AG20443 (cell line): ENCODE data around the gene TRAF2.

Experiments
- DNase-seq: peaks from one replicate; pipeline ENCODE4 v3.0.0; 2012; ENCODE audit warnings: low spot score, mixed read lengths

Gene TRAF2

GRCh38 chr9:136949817-136950655 is 63.7 kb downstream of the TRAF2 start:
- DNase-seq = peak; percentile 98

DNA sequence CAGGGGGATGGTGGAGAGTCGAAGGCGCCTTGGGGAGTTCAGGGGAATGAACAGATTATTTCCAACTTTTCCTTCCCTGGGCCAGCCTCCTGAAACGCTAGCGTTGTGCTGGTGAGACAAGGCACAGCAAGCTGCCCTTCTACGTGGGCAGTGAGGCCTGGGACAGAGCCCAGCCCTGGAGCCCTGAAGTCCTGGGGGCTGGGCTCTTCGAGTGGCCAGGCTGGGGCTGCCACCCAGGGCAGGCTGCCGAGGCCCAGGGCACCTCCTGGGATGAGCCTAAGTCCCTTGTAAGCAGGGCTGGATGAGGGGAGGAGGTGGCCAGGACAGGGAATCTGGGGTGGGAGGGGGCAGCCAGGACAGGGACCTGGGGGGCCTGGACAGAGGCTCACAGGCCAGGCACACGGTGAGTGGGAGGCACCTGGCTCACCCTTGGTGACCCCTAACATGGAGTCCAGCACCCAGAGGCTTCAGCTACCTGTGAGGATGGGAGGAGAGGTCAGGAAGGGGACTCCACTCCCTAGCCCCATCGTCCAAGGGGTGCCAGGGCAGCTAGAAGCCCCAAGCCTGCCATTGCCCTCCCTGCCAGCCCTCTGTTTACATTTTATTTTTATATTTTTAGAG is 64.5 kb downstream of the TRAF2 start:
- DNase-seq = no peak

- no peak for DNase-seq
Measured at GRCh38 chr9:136951541-136952320, 65.4 kb downstream of the TRAF2 start, which contains the start of gene LCN12. Gene LCN12 (plus strand): TSS chr9:136952273. CDS start chr9:136952328, 55 bp downstream.

DNA sequence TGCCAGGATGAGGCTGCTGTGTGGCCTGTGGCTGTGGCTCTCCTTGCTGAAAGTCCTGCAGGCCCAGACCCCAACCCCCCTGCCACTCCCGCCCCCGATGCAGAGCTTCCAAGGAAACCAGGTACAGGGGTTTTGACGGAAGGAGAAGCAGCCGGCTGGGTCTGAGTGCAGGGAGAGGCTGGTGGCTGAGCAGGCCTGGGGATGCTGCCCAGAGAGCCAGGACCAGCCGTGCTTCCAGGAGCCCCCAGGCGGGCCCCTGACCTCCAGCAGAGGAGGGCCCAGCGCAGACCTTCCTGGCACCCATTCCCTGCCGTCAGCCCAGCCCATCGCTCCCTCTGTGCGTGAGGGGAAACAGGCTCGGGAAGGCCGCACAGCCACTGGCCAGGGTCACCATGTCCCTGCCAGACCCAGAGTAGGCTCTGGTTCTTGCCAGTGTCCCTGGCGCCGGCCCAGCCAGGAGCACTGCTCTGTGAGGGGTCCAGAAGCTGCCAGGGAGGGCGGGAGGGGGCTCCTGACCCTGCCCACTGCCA is 66.1 kb downstream of the TRAF2 start:
- DNase-seq = no peak

DNA sequence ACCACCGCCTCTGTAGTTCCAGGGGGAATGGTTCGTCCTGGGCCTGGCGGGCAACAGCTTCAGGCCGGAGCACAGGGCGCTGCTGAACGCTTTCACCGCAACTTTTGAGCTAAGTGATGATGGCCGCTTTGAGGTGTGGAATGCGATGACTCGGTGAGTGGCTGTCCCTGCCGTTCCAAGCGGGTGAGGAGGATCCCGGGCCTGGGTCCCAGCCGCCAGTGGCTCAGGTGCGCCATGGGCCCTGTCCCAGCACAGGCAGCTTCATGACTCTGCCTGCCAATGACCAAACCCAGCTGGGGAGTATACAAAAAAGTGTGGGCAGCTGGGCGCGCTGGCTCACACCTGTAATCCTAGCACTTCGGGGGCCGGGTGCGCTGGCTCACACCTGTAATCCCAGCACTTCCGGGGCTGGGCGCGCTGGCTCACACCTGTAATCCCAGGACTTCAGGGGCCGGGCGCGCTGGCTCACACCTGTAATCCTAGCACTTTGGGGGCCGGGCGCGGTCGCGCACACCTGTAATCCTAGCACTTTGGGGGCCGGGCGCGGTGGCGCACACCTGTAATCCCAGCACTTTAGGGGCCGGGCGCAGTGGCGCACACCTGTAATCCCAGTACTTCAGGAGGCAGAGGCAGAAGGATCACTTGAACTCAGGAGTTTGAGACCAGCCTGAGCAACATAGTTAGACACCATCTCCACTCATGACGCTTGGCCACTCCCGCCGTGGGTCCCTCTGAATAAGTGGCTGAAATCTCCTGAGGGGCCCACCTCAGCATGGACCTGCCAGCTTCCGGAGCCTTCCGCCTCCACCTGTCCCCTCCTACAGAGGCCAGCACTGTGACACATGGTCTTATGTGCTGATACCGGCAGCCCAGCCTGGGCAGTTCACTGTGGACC is 66.8 kb downstream of the TRAF2 start:
- DNase-seq = no peak

DNA sequence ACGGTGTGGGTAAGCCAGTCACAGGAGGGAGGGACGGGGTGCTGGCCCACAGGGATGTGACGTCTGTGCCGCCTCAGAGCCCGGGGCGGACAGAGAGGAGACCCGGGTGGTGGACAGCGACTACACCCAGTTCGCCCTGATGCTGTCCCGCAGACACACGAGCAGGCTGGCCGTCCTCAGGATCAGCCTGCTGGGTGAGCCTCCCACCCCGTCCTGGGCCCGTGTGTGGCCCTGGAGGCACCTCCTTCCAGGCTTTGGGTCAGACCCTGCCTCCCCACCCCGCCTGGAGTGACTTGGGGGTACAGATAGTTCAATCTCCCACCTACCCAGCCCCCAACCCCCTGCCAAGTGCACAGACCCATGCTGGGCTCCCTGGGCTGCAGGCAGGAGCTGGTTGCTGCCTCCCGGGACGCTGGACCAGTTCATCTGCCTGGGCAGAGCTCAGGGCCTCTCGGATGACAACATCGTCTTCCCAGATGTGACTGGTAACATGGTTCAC is 67.5 kb downstream of the TRAF2 start:
- DNase-seq = no peak

DNA sequence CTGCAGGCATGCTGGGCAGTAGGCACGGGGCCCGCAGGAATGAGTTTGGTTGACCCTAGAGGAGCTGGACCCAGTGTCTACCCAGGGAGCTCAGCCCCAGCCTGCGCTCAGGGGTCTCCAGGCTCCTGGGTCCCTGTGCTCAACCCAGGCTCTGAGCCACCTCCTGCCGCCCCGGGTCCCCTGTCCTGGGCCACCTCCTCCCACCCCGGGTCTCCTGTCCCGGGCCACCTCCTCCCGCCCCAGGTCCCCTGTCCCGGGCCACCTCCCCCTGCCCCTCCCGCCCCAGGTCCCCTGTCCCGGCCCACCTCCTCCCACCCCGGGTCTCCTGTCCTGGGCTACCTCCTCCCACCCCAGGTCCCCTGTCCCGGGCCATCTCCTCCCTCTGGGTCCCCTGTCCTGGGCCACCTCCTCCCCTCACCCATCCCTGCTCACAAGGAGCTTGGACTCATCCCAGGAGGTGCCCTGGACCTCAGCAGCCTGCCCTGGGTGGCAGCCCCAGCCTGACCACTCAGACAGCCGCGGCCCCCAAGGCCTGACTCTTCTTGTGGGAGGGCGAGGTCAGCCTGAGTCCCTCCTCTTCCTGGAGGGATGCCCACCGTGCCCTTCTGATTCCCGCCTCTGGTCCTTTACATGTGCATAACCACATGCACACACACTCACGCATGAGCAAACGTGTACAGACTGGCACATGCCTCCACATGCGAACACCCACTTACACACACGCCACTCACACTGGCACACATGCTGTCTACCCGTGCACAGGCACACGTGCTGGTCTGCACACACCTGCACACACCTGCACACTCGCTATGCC is 68.2 kb downstream of the TRAF2 start:
- DNase-seq = no peak

DNA sequence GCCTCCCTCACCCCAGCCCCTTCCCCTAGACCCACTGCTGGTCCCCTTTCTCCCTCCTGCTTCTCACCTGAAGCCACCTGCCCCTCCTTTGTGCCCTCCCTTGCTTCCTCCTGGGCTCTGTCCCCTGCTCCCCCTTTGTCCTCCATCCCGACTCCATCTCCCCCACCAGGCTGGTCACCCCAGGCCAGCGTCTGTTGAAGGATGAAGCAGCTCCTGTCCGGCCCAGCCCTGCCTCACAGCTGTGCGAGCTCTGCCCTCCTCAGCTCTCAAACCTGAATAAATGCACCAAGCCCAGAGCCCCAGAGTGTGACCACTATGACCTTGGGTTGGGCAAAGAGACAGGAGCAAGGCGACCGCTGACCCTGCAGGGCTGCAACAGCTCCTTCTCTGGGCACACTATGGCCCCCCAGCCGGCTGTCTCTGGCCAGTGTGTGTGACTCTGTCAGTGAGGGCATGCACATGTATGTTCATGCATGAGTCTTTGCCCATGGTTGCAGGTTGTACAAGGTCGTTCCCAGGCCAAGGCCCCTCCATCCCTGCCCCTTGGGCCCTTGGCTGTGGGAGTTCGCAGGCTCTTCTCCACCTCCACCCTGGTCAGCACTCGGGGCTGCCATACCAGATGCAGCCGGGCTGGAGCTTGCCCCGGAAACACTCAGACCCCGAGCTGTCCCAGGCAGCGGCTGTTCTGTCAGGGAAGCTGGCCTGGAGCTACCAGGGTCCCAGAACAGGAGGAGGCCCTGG is 69.1 kb downstream of the TRAF2 start:
- no peak for DNase-seq

- no peak for DNase-seq
Measured at GRCh38 chr9:136955943-136956335, 69.6 kb downstream of the TRAF2 start.

DNA sequence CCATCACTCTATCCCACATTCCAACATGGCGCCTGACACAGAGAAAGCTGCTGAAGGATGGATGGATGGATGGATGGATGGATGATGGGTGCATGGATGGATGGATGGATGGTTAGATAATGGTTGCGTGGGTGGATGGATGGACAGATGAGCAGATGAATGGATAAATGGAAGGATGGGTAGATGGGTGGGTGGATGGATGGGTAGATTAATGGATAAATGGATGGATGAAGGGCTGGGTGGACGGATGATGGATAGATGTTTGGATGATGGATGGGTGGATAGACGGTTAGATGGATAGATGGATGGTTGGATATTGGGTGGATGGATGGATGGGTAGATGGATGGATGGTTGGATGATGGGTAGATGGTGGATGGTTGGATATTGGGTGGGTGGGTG is 70.3 kb downstream of the TRAF2 start:
- DNase-seq = no peak

DNA sequence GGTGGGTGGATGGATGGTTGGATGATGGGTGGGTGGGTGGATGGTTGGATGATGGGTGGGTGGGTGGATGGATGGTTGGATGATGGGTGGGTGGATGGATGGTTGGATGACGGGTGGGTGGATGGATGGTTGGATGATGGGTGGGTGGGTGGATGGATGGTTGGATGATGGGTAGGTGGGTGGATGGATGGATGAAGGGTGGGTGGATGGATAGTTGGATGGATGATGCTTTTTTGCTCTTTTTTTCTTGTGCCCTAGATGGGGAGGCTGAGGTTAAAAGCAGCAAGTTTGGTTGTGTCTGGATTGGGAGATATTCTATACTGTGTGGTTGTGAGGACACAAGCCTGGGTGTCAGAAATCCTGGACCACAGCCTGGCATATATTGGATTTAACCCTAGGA is 71.1 kb downstream of the TRAF2 start:
- DNase-seq = no peak

DNA sequence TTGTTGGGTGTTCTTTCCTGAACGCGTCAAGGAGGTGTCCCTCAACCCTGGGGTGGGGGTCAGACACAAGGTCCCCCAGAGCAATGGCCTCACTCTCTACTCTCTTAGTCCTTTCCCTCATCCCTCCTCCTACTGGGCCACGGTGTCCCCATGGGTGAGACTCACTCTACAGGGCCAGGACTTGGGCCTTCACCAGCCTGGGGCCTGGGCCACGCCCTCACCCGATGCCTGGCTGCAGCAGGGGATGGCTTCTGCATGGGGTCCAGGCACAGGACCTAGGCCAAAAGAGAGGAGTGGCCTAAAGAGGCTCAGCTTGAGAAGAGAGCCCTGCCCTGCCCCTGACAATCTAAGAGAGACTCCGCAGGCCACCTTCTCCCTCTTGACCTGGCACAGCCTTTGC is 71.6 kb downstream of the TRAF2 start:
- DNase-seq = no peak

- DNase-seq = no peak
Measured at GRCh38 chr9:136958473-136958872, 72.2 kb downstream of the TRAF2 start.

DNA sequence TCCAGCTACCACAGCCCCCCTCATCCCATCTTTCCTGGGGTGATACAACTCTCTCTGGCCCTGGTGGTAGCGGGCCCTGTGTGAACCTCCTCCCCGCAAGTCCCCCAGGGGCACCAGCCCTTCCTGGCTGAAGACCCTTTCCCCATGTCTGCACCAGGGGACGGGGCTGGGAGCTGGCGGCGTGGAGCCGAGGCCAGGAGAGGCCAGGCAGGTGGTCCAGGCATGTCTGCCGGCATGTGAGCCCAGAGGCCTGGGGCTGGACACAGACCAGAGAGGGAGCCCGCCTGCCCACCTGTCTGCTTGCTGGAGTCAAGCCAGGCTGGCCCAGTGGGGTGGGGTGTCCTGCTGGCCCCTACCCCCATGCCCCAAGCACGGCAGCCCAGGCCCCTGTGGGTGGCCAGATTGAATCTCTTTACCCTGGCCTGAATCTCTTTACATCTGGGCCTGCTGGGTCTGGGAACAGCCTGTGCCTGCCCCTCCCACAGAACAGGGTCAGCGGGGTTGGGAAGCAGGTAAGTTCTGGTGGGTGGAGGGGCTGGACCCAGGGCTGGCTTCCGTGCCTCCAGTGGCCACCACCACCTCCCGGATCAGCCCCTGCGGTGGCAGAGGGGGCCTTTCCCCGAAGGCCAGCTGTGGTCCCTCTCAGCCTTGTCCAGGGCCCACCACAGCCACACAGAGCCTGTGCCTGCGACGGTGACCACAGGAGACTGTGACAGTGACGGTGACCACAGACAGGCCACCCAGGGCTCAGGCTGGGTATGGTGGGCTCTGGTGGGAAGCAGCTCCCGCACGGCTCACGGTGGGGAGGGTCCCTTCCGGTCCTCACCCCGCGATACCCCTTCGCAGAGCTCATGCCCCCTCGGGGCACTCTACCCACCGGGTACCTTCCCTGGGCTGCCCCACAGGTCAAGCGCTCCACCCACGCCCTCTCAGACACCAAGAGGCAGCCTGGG is 72.9 kb downstream of the TRAF2 start:
- DNase-seq = no peak

GRCh38 chr9:136960212-136960937 is 74.1 kb downstream of the TRAF2 start:
- DNase-seq = no peak

- no peak for DNase-seq
Measured at GRCh38 chr9:136960938-136961275, 74.6 kb downstream of the TRAF2 start.

GRCh38 chr9:136961279-136962065 is 75.2 kb downstream of the TRAF2 start:
- peak; percentile 61 for DNase-seq
